Activated CD8-positive, alpha-beta memory T cell treated with anti-CD3 and anti-CD28 coated beads, Interleukin-2, amount 50 U/mL, for 48 hours (primary cell): ENCODE data around the gene SIRT4.
"Not testable (repeated sequence)": the region's sequence is repeated elsewhere in the genome, so short reads cannot be mapped to it uniquely, and the experiment has no call there.

Experiments used
- DNase-seq: peaks from one replicate; pipeline ENCODE4 v3.0.0-alpha.2; 2020

SIRT4 gene

GRCh38 chr12:120301962-120302815 is at the start of gene SIRT4:
TSS of gene SIRT4 (plus strand) at chr12:120302321. CDS start at chr12:120303562, 1,241 bp downstream.
- peak; percentile 87 for DNase-seq

DNA sequence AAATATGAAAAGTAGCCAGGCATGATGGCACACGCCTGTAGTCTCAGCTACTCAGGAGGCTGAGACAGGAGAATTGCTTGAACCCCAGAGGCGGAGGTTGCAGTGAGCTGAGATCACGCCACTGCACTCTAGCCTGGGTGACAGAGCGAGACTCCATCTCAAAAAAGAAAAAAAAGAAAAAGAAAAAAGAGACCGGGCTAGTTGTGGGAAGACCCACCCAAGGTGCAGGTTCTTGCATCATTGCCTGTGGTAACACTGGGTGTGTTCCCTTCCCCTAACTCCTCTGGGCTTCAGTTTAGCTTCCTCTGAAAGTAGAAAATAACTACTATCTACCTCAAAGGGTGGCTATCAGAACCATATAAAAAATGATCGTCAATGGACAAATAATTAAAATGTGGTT is 48.8 kb upstream of the SIRT4 start:
- not testable (repeated sequence) for DNase-seq

DNA sequence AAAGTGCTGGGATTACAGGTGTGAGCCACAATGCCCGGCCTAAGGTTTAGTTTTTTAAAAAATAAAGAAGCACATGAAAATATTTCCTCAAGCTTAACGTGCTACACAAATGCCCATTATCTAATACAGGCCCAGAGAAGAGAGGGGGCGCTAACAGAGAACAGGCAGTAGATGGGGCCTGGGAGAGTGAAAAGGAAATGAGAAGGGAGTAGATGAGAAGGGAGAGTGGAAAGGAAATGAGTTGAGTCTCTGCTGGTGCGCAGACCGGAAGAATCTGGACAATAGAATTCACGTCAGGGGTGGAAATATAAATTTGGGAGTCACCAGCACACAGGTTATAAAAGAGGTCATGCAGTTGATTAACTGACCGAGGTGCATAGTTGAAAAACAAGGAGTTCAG is 47.3 kb upstream of the SIRT4 start:
- DNase-seq = no peak

- no peak for DNase-seq
Measured at GRCh38 chr12:120257041-120257821, 44.9 kb upstream of the SIRT4 start.

GRCh38 chr12:120258323-120258896 is 43.7 kb upstream of the SIRT4 start:
- DNase-seq = no peak

- no peak for DNase-seq
Measured at GRCh38 chr12:120259418-120260202, 42.5 kb upstream of the SIRT4 start.

GRCh38 chr12:120260607-120261006 is 41.5 kb upstream of the SIRT4 start:
- no peak for DNase-seq

DNA sequence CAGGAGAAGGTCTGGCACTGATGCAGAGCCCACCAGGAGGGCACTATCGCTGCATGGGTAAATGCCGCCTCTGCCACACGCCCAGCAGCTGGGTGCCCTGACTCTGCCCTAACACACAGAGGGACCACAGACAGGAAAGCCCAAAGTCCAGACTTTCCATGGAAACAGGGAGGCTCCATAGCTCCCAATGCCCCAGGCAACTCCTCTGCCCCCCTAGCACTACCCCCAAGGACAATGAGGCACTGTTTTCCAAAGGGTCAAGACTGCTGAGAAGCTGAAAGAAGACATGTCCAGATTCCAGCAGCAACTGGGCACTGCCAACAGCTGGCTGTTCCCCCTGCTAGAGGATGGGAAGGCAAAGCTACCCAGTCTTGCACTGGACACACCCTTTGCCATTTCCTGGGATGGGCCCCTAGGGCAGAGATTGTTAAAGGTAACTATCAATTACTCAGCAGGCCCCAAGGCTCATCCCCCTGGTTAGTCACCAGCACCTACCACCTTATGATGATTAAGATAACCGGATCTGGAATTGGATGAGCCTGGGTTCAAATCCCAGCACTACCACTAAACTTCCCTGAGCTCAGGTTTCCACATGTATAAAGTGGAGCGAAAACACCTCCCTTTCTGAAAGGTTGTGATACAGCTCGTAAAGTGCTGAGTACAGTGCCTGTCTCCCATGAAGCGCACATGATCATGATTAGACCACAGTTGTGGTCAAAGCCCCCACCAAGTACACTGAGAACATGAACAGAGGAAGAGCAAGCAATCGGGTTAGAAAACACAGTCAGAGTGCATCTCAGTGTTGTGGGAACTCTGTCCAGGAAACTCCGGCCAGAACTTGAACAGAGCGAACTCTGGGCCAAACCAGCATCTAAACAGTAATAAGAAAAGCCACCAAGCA is 39.9 kb upstream of the SIRT4 start:
- no peak for DNase-seq

DNA sequence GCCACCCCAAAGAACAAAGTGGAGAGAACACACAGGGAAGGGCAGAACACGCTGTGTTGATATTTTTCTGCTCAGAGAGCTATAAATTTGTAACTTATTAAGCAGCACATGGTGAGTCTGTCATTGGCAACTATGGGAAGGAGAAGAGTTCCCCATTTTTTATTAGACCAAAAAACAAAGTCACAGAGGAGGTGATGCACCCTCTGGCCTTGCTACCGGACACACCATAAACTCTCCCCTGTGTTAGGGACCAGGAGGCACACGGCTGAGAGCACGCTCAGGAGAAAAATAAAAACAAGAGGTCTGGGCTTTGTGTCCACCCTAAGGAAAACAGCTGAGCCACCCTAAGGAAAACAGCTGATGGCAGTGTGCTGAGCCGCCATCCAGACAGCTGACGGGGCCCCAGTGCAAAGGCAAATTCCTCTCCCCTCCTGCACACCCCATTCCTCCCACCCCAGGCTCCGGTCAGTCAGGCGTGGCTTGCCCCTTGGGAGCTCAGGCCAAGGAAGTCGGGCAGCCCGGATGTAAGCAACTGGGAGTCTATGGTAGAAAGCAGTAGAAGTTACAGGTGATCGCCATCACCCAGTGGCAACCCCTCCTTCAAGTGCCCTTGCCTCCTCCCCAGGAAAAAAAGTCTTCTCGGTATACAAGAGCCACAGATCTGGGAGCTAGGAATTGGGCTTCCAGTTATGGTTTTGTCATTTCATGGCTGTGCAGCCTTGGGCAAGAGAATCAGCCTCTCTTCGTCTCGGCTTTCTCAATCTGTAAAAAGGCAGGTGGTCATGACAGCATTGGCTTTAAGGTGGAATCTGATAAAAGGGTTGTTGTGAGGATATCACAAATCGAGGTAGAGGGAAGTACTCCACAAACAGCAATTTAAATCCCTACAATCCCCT is 39.0 kb upstream of the SIRT4 start:
- no peak for DNase-seq

GRCh38 chr12:120263748-120264085 is 38.4 kb upstream of the SIRT4 start:
- DNase-seq = no peak

DNA sequence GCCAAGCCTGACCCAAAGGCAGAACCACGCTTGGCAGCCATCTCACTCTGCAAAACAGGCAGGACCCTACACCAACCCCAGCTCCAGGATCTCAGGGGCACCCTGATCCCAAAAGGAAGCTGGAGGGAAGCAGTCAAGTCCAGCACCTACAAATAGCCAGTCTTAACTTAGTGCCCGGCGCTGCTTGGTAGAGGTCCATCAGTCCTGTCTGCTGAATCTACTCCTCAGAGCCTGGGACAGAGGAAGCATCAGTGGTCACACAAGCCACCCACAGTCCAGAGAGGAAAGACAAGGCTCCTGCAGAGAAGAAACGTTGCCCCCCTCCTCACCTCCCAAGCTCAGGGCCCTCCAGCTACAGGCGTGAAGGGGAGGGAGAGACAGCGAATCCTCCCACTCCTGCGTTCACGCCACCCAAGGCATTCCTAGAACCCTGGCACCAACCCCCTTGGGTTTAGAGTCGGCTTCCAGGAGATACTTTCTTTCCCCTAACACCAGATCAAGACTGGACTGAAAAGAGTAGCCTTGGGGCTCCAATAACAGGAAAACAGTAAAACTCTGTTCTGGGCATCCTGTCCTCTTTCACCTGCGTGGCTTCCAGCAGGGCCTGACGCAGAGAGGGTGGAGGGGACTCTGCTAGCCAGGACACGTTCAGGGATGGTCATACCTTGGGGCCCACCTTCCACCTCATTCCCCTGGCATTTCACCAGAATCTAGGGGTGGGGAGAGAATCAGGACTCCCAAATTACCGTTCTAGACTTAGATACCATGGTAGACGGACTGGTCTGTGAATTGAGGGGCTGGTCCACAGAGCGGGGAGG is 37.8 kb upstream of the SIRT4 start:
- DNase-seq = no peak

GRCh38 chr12:120264904-120265472 is 37.1 kb upstream of the SIRT4 start:
- peak; percentile 59 for DNase-seq

- peak; percentile 98 for DNase-seq
Measured at GRCh38 chr12:120265473-120266179, 36.5 kb upstream of the SIRT4 start, which contains the start of gene PXN. TSS of gene PXN (minus strand) at chr12:120265730. CDS start at chr12:120265629, 101 bp downstream.

- DNase-seq = no peak
Measured at GRCh38 chr12:120266180-120266870, 35.8 kb upstream of the SIRT4 start.

- no peak for DNase-seq
Measured at GRCh38 chr12:120267736-120268135, 34.4 kb upstream of the SIRT4 start.

GRCh38 chr12:120276734-120277133 is 25.4 kb upstream of the SIRT4 start:
- no peak for DNase-seq

DNA sequence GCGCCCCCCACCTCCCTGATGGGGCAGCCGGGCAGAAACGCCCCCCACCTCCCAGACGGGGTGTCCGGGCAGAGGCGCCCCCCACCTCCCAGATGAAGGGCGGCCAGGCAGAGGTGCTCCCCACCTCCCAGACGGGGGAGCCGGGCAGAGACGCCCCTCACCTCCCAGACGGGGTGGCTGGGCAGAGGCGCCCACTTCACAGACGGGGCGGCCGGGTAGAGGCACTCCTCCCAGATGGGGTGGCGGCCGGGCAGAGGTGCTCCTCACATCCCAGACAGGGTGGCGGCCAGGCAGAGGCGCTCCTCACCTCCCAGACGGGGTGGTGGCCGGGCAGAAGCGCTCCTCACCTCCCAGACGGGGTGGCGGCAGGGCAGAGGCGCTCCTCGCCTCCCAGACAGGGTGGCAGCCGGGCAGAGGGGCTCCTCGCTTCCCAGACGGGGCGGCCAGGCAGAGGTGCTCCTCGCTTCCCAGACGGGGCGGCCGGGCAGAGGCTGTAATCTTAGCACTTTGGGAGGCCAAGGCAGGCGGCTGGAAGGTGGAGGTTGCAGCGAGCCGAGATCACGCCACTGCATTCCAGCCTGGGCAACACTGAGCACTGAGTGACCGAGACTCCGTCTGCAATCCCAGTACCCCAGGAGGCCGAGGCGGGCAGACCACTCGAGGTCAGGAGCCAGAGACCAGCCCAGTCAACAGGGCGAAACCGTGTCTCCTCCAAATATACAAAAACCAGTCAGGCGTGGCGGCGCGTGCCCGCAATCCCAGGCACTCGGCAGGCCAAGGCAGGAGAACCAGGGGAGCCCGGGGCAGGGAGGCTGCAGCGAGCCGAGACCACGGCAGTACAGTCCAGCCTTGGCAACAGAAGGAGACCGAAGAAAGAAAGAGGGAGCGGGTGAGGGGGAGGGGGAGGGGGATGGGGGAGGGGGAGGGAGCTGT is 23.7 kb upstream of the SIRT4 start:
- no peak for DNase-seq
